Karpas-422 (cell line): ENCODE measurements around the gene EYA2. TPM values are rescaled to one million over a fixed set of nuclear protein-coding genes. Genes with fewer than 3 reads are reported as not detected.

ENCODE experiments used
- DNase-seq: peaks from one replicate; pipeline ENCODE4 v3.0.0-alpha.2; 2015
- H2AFZ ChIP-seq: fragments of 200-600 bp; sonication (generic); 2 replicates; pipeline ENCODE4 v1.6.1; 2014; ENCODE audit warnings: antibody characterized with exemption, low read length, mixed read lengths
- H3K27ac ChIP-seq: fragments of 200-600 bp; sonication (generic); 2 replicates; pipeline ENCODE4 v1.5.1; 2014; ENCODE audit warnings: mild to moderate bottlenecking, low read length, moderate library complexity
- H3K27me3 ChIP-seq: fragments of 200-600 bp; sonication (generic); 2 replicates; pipeline ENCODE4 v1.6.1; 2014; ENCODE audit warnings: low read length, mixed read lengths
- H3K36me3 ChIP-seq: fragments of 200-600 bp; sonication (generic); 2 replicates; pipeline ENCODE4 v1.6.1; 2014; ENCODE audit warnings: low read length, mixed read lengths; ENCODE audit not compliant: insufficient read depth
- H3K4me1 ChIP-seq: fragments of 200-600 bp; sonication (generic); 2 replicates; pipeline ENCODE4 v1.6.1; 2014; ENCODE audit warnings: mild to moderate bottlenecking, low read length, mixed read lengths
- H3K4me2 ChIP-seq: fragments of 200-600 bp; sonication (generic); 2 replicates; pipeline ENCODE4 v1.6.1; 2014; ENCODE audit warnings: low read length, low read depth, mild to moderate bottlenecking; ENCODE audit not compliant: poor library complexity, severe bottlenecking
- H3K4me3 ChIP-seq: fragments of 200-600 bp; sonication (generic); 2 replicates; pipeline ENCODE4 v1.5.1; 2014; ENCODE audit warnings: mild to moderate bottlenecking, antibody characterized with exemption, low read length, mixed read lengths
- H3K79me2 ChIP-seq: fragments of 200-600 bp; sonication (generic); 2 replicates; pipeline ENCODE4 v1.6.1; 2014; ENCODE audit warnings: mild to moderate bottlenecking, low read length, mixed read lengths
- H3K9ac ChIP-seq: fragments of 200-600 bp; sonication (generic); 2 replicates; pipeline ENCODE4 v1.6.0; 2014; ENCODE audit warnings: low read length
- H3K9me2 ChIP-seq: fragments of 200-600 bp; sonication (generic), shearing (Covaris generic); replicated peaks from 2 replicates; pipeline ENCODE4 v1.6.0; 2014; ENCODE audit warnings: mild to moderate bottlenecking, low read length, moderate library complexity; ENCODE audit not compliant: insufficient read depth
- H3K9me3 ChIP-seq: fragments of 300-700, 200-600 bp; sonication (generic); 2 replicates; pipeline ENCODE4 v1.6.1; 2014; ENCODE audit warnings: low read length, mixed read lengths
- H4K20me1 ChIP-seq: fragments of 200-600 bp; sonication (generic); 2 replicates; pipeline ENCODE4 v1.6.1; 2014; ENCODE audit warnings: mild to moderate bottlenecking, antibody characterized with exemption, low read length, low read depth; ENCODE audit not compliant: insufficient read depth
- total RNA-seq: library from RNA; depleted of rRNA; stranded (reverse); fragments of >200 nt; shearing (Covaris generic); gene quantifications from 2 replicates; pipeline ENCODE4 v1.2.3, GENCODE V29; 2014; ENCODE audit warnings: low replicate concordance

Gene EYA2
- total RNA-seq, 1 experiment from 2014 or later, result not detected

GRCh38 chr20:47027456-47027855 lies 132.8 kb downstream of the EYA2 start:
- Histone ChIP-seq H3K27ac (no peak overlapping the region), H3K4me1 (peaks cover 23% of the 10 kb centered on the region), H3K9ac (no peak overlapping the region), H3K9me3 (no peaks in the 10 kb centered on the region), H3K4me3 (no peak overlapping the region), H3K4me2 (no peak overlapping the region), H2AFZ (no peak overlapping the region), H3K27me3 (no peaks in the 10 kb centered on the region), H3K36me3 (no peaks in the 10 kb centered on the region), H4K20me1 (no peaks in the 10 kb centered on the region), H3K9me2 (no peaks in the 10 kb centered on the region), H3K79me2 (no peaks in the 10 kb centered on the region)
- DNase-seq, result no peak

- peaks cover 23% of the 10 kb centered on the region for H3K4me1 ChIP-seq
- no peak overlapping the region for H2AFZ ChIP-seq
- no peaks in the 10 kb centered on the region for H3K9me3 ChIP-seq
- H3K36me3 ChIP-seq, result no peaks in the 10 kb centered on the region
- H3K27ac ChIP-seq, result no peak overlapping the region
- H3K79me2 ChIP-seq, result no peaks in the 10 kb centered on the region
- H3K4me3 ChIP-seq, result no peak overlapping the region
- H4K20me1 ChIP-seq, result no peaks in the 10 kb centered on the region
- no peaks in the 10 kb centered on the region for H3K9me2 ChIP-seq
- H3K4me2 ChIP-seq, result no peak overlapping the region
- H3K9ac ChIP-seq, result no peak overlapping the region
- no peak for DNase-seq
- H3K27me3 ChIP-seq, result no peaks in the 10 kb centered on the region
Observed at GRCh38 chr20:47028487-47028886, 133.8 kb downstream of the EYA2 start.

- no peak overlapping the region for H3K27ac ChIP-seq
- H3K27me3 ChIP-seq, result no peaks in the 10 kb centered on the region
- H3K4me3 ChIP-seq, result no peak overlapping the region
- peaks cover 13% of the 10 kb centered on the region for H3K4me1 ChIP-seq
- no peak overlapping the region for H2AFZ ChIP-seq
- H4K20me1 ChIP-seq, result no peaks in the 10 kb centered on the region
- no peaks in the 10 kb centered on the region for H3K9me2 ChIP-seq
- no peaks in the 10 kb centered on the region for H3K79me2 ChIP-seq
- no peak overlapping the region for H3K4me2 ChIP-seq
- no peak for DNase-seq
- no peaks in the 10 kb centered on the region for H3K9me3 ChIP-seq
- no peak overlapping the region for H3K9ac ChIP-seq
- H3K36me3 ChIP-seq, result no peaks in the 10 kb centered on the region
Observed at GRCh38 chr20:47029845-47030244, 135.2 kb downstream of the EYA2 start.

GRCh38 chr20:47030271-47030810 lies 135.7 kb downstream of the EYA2 start:
- H3K9me3 ChIP-seq, result no peaks in the 10 kb centered on the region
- H3K9me2 ChIP-seq, result no peaks in the 10 kb centered on the region

GRCh38 chr20:47031004-47031403 lies 136.4 kb downstream of the EYA2 start:
- no peaks in the 10 kb centered on the region for H3K27me3 ChIP-seq
- no peak for DNase-seq
- no peak overlapping the region for H3K4me2 ChIP-seq
- H3K9me3 ChIP-seq, result no peaks in the 10 kb centered on the region
- H3K36me3 ChIP-seq, result no peaks in the 10 kb centered on the region
- H3K4me3 ChIP-seq, result no peak overlapping the region
- no peaks in the 10 kb centered on the region for H3K9me2 ChIP-seq
- no peak overlapping the region for H3K9ac ChIP-seq
- no peaks in the 10 kb centered on the region for H4K20me1 ChIP-seq
- no peak overlapping the region for H2AFZ ChIP-seq
- H3K27ac ChIP-seq, result no peak overlapping the region
- no peaks in the 10 kb centered on the region for H3K79me2 ChIP-seq
- peaks cover 1% of the 10 kb centered on the region; the same call in 1 of the 2 replicates for H3K4me1 ChIP-seq

More at GRCh38 chr20:47030271-47030810, 135.7 kb downstream of the EYA2 start:
- H2AFZ ChIP-seq, result no peak overlapping the region
- DNase-seq, result no peak
- H3K79me2 ChIP-seq, result no peaks in the 10 kb centered on the region
- H3K36me3 ChIP-seq, result no peaks in the 10 kb centered on the region
- H3K27me3 ChIP-seq, result no peaks in the 10 kb centered on the region
- H3K4me1 ChIP-seq, result peaks cover 8% of the 10 kb centered on the region
- H3K27ac ChIP-seq, result no peak overlapping the region
- no peaks in the 10 kb centered on the region for H4K20me1 ChIP-seq
- no peak overlapping the region for H3K4me3 ChIP-seq
- no peak overlapping the region for H3K9ac ChIP-seq
- H3K4me2 ChIP-seq, result no peak overlapping the region

- no peaks in the 10 kb centered on the region for H3K9me3 ChIP-seq
- no peaks in the 10 kb centered on the region for H4K20me1 ChIP-seq
- H3K9me2 ChIP-seq, result no peaks in the 10 kb centered on the region
- no peak for DNase-seq
- H3K4me1 ChIP-seq, result no peaks in the 10 kb centered on the region
- H2AFZ ChIP-seq, result no peak overlapping the region
- H3K27me3 ChIP-seq, result no peaks in the 10 kb centered on the region
- H3K27ac ChIP-seq, result no peak overlapping the region
- H3K9ac ChIP-seq, result no peak overlapping the region
- no peaks in the 10 kb centered on the region for H3K79me2 ChIP-seq
- no peak overlapping the region for H3K4me2 ChIP-seq
- H3K36me3 ChIP-seq, result no peaks in the 10 kb centered on the region
- H3K4me3 ChIP-seq, result no peak overlapping the region
Observed at GRCh38 chr20:47031821-47032220, 137.2 kb downstream of the EYA2 start.

GRCh38 chr20:47032933-47033578 lies 138.4 kb downstream of the EYA2 start:
- no peaks in the 10 kb centered on the region for H3K79me2 ChIP-seq
- H3K9me2 ChIP-seq, result no peaks in the 10 kb centered on the region
- H3K27me3 ChIP-seq, result no peaks in the 10 kb centered on the region
- no peak overlapping the region for H3K27ac ChIP-seq
- no peaks in the 10 kb centered on the region for H3K4me1 ChIP-seq
- no peak for DNase-seq
- H4K20me1 ChIP-seq, result no peaks in the 10 kb centered on the region
- no peak overlapping the region for H3K4me2 ChIP-seq
- no peak overlapping the region for H3K4me3 ChIP-seq
- H3K36me3 ChIP-seq, result no peaks in the 10 kb centered on the region
- H3K9ac ChIP-seq, result no peak overlapping the region
- no peak overlapping the region for H2AFZ ChIP-seq
- no peaks in the 10 kb centered on the region for H3K9me3 ChIP-seq

GRCh38 chr20:47033665-47034064 lies 139.0 kb downstream of the EYA2 start:
- Histone ChIP-seq H3K9ac (no peak overlapping the region), H2AFZ (no peak overlapping the region), H3K4me3 (no peak overlapping the region), H3K27me3 (no peaks in the 10 kb centered on the region), H3K79me2 (no peaks in the 10 kb centered on the region), H3K27ac (no peak overlapping the region), H3K9me2 (no peaks in the 10 kb centered on the region), H3K4me2 (no peak overlapping the region), H3K4me1 (no peaks in the 10 kb centered on the region), H3K9me3 (no peaks in the 10 kb centered on the region), H4K20me1 (no peaks in the 10 kb centered on the region), H3K36me3 (no peaks in the 10 kb centered on the region)
- DNase-seq, result no peak
